LoVo (cell line): Measurements from ENCODE around the gene CHMP6.

ENCODE experiments used
- DNase-seq: peaks from one replicate; pipeline ENCODE4 v3.0.0-alpha.2; 2016; ENCODE audit warnings: low spot score

CHMP6 gene

GRCh38 chr17:81043725-81044427 lies 52.2 kb downstream of the CHMP6 start:
- DNase-seq: peak; percentile 55

DNA sequence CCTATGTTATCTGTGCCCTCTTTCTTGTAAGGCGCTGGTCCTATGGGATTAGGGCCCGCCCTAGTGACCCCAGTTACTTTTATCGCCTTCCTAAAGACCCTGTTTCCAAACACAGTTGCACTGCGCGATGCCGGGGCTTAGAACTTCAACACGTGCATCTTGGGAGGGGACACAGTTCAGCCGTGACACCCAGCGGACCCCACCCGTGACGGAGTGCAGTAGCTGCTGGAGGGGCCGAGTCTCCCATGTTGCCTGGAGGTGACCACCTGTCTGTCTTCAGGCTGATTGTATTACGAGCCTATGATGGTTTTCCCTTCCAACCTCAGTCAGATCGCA lies 52.8 kb downstream of the CHMP6 start:
- DNase-seq: no peak

DNA sequence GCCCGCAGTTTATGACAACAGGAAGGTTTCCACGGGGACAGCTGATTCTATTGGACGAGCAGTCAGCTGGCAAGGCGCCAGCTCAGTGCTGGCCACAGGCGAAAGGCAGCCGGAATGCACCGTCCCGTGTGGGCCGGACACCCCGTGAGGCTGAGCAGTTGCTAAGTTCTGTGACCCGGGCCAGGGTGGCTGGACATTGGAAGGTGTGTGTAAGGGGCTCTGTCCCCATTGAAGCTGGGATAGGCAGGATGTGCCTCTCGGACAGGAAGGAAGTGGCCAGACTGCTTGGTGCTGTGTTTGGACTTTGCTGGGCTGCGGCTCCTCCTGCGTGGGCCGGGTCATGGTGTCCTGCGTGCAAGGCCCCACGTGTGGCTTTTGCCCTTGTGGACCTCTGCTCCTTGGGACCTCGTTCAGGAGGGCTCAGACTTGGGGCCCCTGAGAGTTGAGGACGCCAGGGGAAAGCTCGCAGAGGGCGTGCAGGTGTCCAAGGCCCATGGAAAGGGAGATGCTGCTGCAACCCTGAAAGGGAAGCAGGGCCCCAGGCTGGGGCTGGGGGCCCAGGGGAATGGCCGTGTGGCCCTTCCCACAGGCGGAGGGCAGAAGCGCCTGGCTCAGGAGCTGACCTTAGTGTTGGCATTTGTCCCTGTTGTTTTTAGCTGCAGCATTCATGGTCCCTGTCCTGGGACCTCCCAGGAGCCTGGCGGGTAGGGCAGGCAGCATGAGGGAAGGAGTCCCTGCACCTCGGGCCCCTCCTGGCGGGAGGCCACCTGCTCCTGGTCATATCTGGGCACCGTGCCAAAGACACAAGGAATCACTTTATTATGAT lies 53.3 kb downstream of the CHMP6 start:
- peak; percentile 33 for DNase-seq

DNA sequence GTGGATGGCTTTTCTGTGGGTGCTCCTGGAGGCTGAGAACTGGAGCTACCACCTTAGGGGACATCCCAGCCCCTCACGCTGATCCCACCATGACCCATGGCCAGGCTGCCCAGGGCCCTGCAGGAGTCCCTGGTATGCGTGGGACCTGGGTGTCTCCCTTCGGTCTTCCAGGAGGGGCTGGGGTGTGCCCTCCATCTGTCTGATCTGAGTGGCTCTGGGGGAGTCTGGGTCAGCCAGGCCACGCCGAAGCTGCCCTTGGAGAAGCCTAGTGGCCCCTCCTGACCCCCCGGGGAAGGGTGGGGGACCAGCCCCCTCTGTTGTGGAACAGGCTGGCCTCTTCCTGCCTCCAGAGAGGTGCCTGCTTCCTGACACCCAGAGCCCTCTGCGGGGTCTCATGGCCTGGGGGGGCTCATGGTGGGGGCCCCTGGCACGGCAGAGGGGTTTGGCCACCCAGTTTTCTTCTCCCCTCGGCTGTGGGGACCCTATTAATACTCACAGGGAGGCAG lies 54.0 kb downstream of the CHMP6 start:
- no peak for DNase-seq

- no peak for DNase-seq
Measured at GRCh38 chr17:81046132-81046769, 54.6 kb downstream of the CHMP6 start.

GRCh38 chr17:81046770-81047359 lies 55.2 kb downstream of the CHMP6 start:
- DNase-seq: no peak

DNA sequence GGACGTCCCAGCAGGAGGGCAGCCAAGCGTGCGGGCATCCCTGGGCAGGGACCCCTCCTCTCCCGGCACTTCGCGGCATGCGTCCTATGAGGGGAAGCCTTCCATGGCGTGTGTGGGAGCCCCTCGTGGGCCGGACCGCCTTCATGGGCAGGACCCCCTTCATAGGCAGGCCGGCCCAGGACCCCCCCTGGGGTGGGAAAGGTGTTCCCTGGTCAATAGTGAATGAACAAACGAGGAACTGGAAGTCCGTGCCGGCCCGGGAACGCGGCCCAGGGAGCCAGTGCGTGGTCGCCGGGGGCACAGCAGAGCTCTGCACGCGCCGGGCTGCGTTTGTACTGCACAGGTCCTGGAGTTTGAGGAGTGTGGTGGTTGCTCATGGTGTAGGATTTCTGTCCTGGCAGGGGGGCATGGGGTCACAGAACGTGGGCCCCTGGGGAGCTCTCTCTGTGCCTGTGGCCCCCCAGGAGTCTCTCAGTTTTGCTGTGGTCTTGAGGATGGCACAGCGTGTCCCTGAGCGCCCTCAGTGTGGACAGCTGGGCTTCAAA lies 57.3 kb downstream of the CHMP6 start:
- DNase-seq: no peak

GRCh38 chr17:81049372-81049911 lies 57.8 kb downstream of the CHMP6 start:
- DNase-seq: no peak
